Endothelial cell of umbilical vein (primary cell): Measurements from ENCODE around the gene CENPU. TPM values are rescaled to one million over a fixed set of nuclear protein-coding genes. Genes with fewer than 3 reads are reported as not detected.

Source experiments
- BruUV-seq: library from RNA; stranded (reverse); fragments of 400-500 nt; replicated peaks from 2 replicates; lab custom pipeline; 2021; lab: Mats Ljungman, UMichigan
- CTCF ChIA-PET: fragments of 300-600, 350-600 bp; sonication (Branson Sonifier 250); formaldehyde crosslinking; loops from one replicate; lab custom pipeline; 2021; ENCODE audit warnings: antibody characterized with exemption, inconsistent platforms; lab: Charles Lee
- POLR2A ChIA-PET: fragments of 300-600, 350-600 bp; sonication (Branson Sonifier 250); formaldehyde crosslinking; loops from one replicate; lab custom pipeline; 2021; ENCODE audit warnings: antibody characterized with exemption, inconsistent platforms; lab: Charles Lee
- DNase-seq: peaks from one replicate; pipeline ENCODE4 v3.0.0-alpha.2; 2011; ENCODE audit warnings: low read depth, low spot score
- FAIRE-seq: peaks from 2 replicates; lab custom pipeline; 2011; peaks lifted over from hg19 to GRCh38; lab: Jason Lieb, UNC
- H2AFZ ChIP-seq: 2 replicates; pipeline ENCODE4 v1.6.0; 2012; ENCODE audit warnings: low read depth, low read length, control low read depth, inconsistent platforms
- H3K27ac ChIP-seq: 2 replicates; pipeline ENCODE4 v1.5.1; 2011; ENCODE audit warnings: low read depth, mild to moderate bottlenecking, control low read depth, low read length, moderate library complexity; ENCODE audit not compliant: insufficient read depth
- H3K27me3 ChIP-seq, 2 experiments: 2 replicates each; pipeline versions ENCODE4 v1.6.0 to v1.6.1; 2011; ENCODE audit warnings: low read length in 2 of 2, mixed read lengths in 1 of 2; ENCODE audit not compliant: control insufficient read depth in 2 of 2, insufficient read depth in 2 of 2
- H3K36me3 ChIP-seq, 2 experiments: 2 replicates in 1 of 2; 3 replicates in 1 of 2; pipeline ENCODE4 v1.5.1; 2011; ENCODE audit warnings: low read length in 2 of 2, mild to moderate bottlenecking in 1 of 2, moderate library complexity in 1 of 2; ENCODE audit not compliant: control insufficient read depth in 2 of 2, insufficient read depth in 2 of 2; ENCODE audit errors: extremely low read depth in 1 of 2
- H3K4me1 ChIP-seq: 3 replicates; pipeline ENCODE4 v1.5.1; 2011; ENCODE audit warnings: mild to moderate bottlenecking, low read length; ENCODE audit not compliant: control insufficient read depth, insufficient read depth; ENCODE audit errors: extremely low read depth
- H3K4me2 ChIP-seq: 2 replicates; pipeline ENCODE4 v1.6.1; 2011; ENCODE audit warnings: low read length, control low read depth, mixed read lengths; ENCODE audit not compliant: insufficient read depth
- H3K4me3 ChIP-seq, 3 experiments: fragments of 200-600 bp in 1 of 3; sonication (generic), shearing (Covaris generic) in 1 of 3; replicated peaks in 1 of 3; 2 replicates each; pipeline ENCODE4 v1.5.1; 2011 to 2016; ENCODE audit warnings: control low read depth in 3 of 3, low read length in 3 of 3, mild to moderate bottlenecking in 2 of 3, inconsistent platforms in 1 of 3, low read depth in 1 of 3, moderate library complexity in 1 of 3; ENCODE audit not compliant: insufficient read depth in 1 of 3
- H3K79me2 ChIP-seq: 2 replicates; pipeline ENCODE4 v1.6.0; 2012; ENCODE audit warnings: low read length, inconsistent platforms; ENCODE audit not compliant: control insufficient read depth, insufficient read depth
- H3K9ac ChIP-seq: replicated peaks from 2 replicates; pipeline ENCODE3; 2011; ENCODE audit warnings: low read length, control low read depth; ENCODE audit not compliant: insufficient read depth; ENCODE audit errors: extremely low read depth
- H3K9me1 ChIP-seq: replicated peaks from 3 replicates; pipeline ENCODE4 v1.6.0; 2011; ENCODE audit warnings: mild to moderate bottlenecking, low read length; ENCODE audit not compliant: control insufficient read depth, insufficient read depth; ENCODE audit errors: extremely low read depth
- H3K9me3 ChIP-seq: replicated peaks from 2 replicates; pipeline ENCODE4 v1.5.1; 2012; ENCODE audit warnings: low read length, inconsistent platforms; ENCODE audit not compliant: control insufficient read depth, insufficient read depth
- H4K20me1 ChIP-seq: replicated peaks from 2 replicates; pipeline ENCODE3; 2011; ENCODE audit warnings: mild to moderate bottlenecking, low read length; ENCODE audit not compliant: control insufficient read depth, insufficient read depth; ENCODE audit errors: extremely low read depth
- EZH2 ChIP-seq: IDR thresholded peaks from 2 replicates; pipeline ENCODE4 v1.6.1; 2012; ENCODE audit warnings: borderline replicate concordance, low read depth, mild to moderate bottlenecking, moderate library complexity, low read length, inconsistent platforms; ENCODE audit not compliant: severe bottlenecking
- FOS ChIP-seq: IDR thresholded peaks from 2 replicates; pipeline ENCODE4 v1.6.1; 2011; ENCODE audit warnings: mild to moderate bottlenecking, low read length, moderate library complexity, borderline replicate concordance; ENCODE audit not compliant: insufficient read depth
- GATA2 ChIP-seq: IDR thresholded peaks from 2 replicates; pipeline ENCODE4 v1.7.0; 2011; ENCODE audit warnings: low read depth, mild to moderate bottlenecking, moderate library complexity, mixed read lengths, low read length; ENCODE audit not compliant: insufficient read length, insufficient read depth
- JUN ChIP-seq: IDR thresholded peaks from 2 replicates; pipeline ENCODE4 v1.6.1; 2011; ENCODE audit warnings: borderline replicate concordance, low read depth; ENCODE audit not compliant: insufficient read length, insufficient read depth
- MYC ChIP-seq: IDR thresholded peaks from one replicate; pipeline ENCODE4 v1.6.1; 2011; ENCODE audit warnings: mild to moderate bottlenecking, low read depth, low read length
- POLR2A ChIP-seq: IDR thresholded peaks from 2 replicates; pipeline ENCODE4 v1.6.1; 2012; ENCODE audit warnings: low read depth, mild to moderate bottlenecking, control low read depth, low read length
- POLR2AphosphoS5 ChIP-seq: IDR thresholded peaks from 2 replicates; pipeline ENCODE4 v1.6.1; 2012; ENCODE audit warnings: low read depth, mild to moderate bottlenecking, control low read depth, low read length, moderate library complexity; ENCODE audit not compliant: insufficient read depth
- dilution Hi-C: fragments of 300-500 bp; cut with MboI; formaldehyde crosslinking; loops from one replicate; pipeline ENCODE4 v1.15.0; 2019; ENCODE audit warnings: low sequenced_read_pairs; ENCODE audit not compliant: extremely low pct_ligation_motif_present
- intact Hi-C: fragments of 100-400 bp; cut with micrococcal nuclease; formaldehyde crosslinking; loops from one replicate; pipeline ENCODE4 v1.10.0; 2022
- polyA plus RNA-seq, 4 experiments: library from polyadenylated mRNA; depleted of rRNA in 3 of 4; stranded (reverse) in 3 of 4; unstranded in 1 of 4; fragments of >200 nt; gene quantifications; 2 replicates each; pipeline versions ENCODE4 v1.2.1 to v1.2.3, GENCODE V29; 2011 to 2012; ENCODE audit warnings: missing spikeins in 1 of 4
- total RNA-seq: library from RNA; stranded (reverse); gene quantifications from 2 replicates; pipeline ENCODE4 v1.2.3, GENCODE V29; 2021
- TF ChIP-seq, protein P1 (sequence below), 2 donors: IDR thresholded peaks; 1 replicate in 1 of 2; 2 replicates in 1 of 2; pipeline ENCODE4 v1.5.1; 2011; ENCODE audit warnings: low read length in 2 of 2, mild to moderate bottlenecking in 2 of 2, moderate library complexity in 2 of 2, control low read depth in 1 of 2, inconsistent platforms in 1 of 2, low read depth in 1 of 2; ENCODE audit not compliant: insufficient read depth in 1 of 2; ENCODE audit errors: extremely low read depth in 1 of 2

Gene CENPU
- total and polyA plus RNA-seq, 2 donors (not counting 3 experiments of a cell fraction or from before 2014, with no cell fraction given) = 7.0 to 37.9 TPM

DNA sequence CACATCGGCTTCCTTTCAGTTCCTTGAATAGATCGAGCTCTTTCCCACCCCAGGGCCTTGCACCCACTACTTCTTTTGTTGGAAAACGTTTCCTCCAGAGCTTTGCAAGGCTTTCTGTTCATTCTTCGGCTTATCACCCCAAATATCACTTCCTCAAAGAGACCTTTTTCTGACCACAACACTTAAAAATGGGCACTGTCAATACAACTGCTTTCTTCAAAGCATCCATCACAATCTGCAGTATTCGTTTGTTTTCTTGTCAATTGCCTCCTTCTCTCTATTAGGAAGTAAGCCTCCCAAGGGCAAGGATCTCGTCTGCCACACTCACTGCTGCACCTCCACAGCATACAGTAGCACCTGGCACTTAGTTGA is 17.7 kb upstream of the CENPU start:
- H3K9ac ChIP-seq = no peak overlapping the region
- FAIRE-seq = no peak
- no peaks in the 10 kb centered on the region for H3K27me3 ChIP-seq
- ChIA-PET CTCF (interaction anchor here (1.4 kb wide), 1 partner anchor 256 kb away, joined by 5 read pairs; no protein-coding TSS in a partner anchor), POLR2A (no interaction called here)
- intact Hi-C loops = no loop called here
- dilution Hi-C loops = no loop called here
- TF ChIP-seq, protein P1, sequence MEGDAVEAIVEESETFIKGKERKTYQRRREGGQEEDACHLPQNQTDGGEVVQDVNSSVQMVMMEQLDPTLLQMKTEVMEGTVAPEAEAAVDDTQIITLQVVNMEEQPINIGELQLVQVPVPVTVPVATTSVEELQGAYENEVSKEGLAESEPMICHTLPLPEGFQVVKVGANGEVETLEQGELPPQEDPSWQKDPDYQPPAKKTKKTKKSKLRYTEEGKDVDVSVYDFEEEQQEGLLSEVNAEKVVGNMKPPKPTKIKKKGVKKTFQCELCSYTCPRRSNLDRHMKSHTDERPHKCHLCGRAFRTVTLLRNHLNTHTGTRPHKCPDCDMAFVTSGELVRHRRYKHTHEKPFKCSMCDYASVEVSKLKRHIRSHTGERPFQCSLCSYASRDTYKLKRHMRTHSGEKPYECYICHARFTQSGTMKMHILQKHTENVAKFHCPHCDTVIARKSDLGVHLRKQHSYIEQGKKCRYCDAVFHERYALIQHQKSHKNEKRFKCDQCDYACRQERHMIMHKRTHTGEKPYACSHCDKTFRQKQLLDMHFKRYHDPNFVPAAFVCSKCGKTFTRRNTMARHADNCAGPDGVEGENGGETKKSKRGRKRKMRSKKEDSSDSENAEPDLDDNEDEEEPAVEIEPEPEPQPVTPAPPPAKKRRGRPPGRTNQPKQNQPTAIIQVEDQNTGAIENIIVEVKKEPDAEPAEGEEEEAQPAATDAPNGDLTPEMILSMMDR (IDR thresholded peaks at IDR 0.05; ENCODE audit: extremely low read depth in 1 of 2, insufficient read depth in 1 of 2, low read depth in 1 of 2, low read length in 2 of 2) = no peak
- TF ChIP-seq GATA2 = no peak
- no peak for TF ChIP-seq FOS
- no peak for TF ChIP-seq JUN
- no peak for TF ChIP-seq EZH2
- TF ChIP-seq MYC = no peak
- no peak for TF ChIP-seq POLR2A
- no peak for TF ChIP-seq POLR2AphosphoS5
- H3K4me1 ChIP-seq = no peaks in the 10 kb centered on the region
- H3K36me3 ChIP-seq = no peaks in the 10 kb centered on the region
- H3K4me2 ChIP-seq = no peak overlapping the region
- H3K4me3 ChIP-seq = no peak overlapping the region
- H3K79me2 ChIP-seq = no peaks in the 10 kb centered on the region
- no peaks in the 10 kb centered on the region for H4K20me1 ChIP-seq
- BruUV-seq = no TSS peak
- H3K27ac ChIP-seq = no peak overlapping the region
- no peak overlapping the region for H2AFZ ChIP-seq
- no peaks in the 10 kb centered on the region for H3K9me1 ChIP-seq
- no peaks in the 10 kb centered on the region for H3K9me3 ChIP-seq
- DNase-seq = no peak
